Cerebellar cortex (tissue), 1 donor: Measurements from ENCODE around the gene PARP11.
A peak's percentile ranks its signal among the peaks of the same experiment; 100 is the strongest.

Experiments used
- DNase-seq: peaks from one replicate; pipeline ENCODE4 v3.0.0-alpha.2; 2015; ENCODE audit warnings: low spot score

Gene PARP11

DNA sequence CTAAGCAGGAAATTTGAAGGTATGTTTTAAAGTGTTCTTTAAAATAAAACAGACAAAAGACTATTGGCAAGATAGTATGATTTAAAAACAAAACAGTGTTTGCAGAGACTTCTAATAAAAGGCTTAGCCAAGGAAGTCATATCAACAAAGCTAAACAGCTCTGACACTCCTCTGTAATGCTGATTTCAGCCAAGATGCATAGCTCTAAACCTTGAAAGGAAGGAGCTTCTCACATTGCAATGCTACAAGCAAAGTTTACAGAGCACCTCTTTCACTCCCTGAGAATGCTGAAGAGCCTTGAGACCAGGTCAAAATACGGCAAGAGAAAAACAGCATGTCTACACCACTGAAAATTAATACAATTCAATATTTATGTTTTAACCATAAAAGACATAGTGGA is 51.8 kb downstream of the PARP11 start:
- no peak for DNase-seq

GRCh38 chr12:3820122-3820521 is 53.1 kb downstream of the PARP11 start:
- no peak for DNase-seq

- DNase-seq = no peak
These were observed 56.9 kb downstream of the PARP11 start for GRCh38 chr12:3816266-3816665.

- no peak for DNase-seq
These were observed 58.0 kb downstream of the PARP11 start for GRCh38 chr12:3815094-3815766.

DNA sequence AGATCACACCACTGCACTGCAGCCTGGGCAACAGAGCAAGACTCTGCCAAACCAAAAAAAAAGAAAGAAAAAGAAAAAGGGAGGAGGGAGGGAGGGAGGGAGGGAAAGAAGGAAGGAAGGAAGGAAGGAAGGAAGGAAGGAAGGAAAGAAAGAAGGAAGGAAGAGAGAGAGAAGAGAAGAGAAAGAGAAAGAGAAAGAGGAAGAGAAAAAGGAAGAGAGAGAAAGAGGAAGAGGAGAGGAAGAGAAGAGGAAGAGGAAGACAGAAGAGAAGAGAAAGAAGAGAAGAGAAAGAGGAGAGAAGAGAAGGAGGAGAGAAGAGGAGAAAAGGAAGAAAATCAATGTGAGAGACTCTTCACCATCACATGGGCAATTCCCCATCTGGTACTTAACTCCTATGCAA is 62.7 kb downstream of the PARP11 start:
- no peak for DNase-seq

DNA sequence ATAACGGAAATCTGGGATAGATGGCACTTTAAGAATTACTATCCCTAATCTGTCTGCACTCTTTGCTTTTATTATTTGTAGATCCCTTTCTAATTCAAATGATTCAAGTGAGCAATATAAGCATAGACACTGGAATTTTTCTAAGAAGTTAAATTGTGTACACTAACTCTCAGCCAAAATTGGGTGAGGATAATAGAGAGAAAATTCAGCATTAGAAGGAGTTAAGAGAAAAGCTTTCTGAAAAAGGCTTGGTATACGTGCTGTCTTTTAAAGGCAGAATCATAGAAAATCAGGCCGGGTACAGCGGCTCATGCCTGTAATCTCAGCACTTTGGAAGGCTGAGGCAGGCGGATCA is 63.2 kb downstream of the PARP11 start:
- no peak for DNase-seq

DNA sequence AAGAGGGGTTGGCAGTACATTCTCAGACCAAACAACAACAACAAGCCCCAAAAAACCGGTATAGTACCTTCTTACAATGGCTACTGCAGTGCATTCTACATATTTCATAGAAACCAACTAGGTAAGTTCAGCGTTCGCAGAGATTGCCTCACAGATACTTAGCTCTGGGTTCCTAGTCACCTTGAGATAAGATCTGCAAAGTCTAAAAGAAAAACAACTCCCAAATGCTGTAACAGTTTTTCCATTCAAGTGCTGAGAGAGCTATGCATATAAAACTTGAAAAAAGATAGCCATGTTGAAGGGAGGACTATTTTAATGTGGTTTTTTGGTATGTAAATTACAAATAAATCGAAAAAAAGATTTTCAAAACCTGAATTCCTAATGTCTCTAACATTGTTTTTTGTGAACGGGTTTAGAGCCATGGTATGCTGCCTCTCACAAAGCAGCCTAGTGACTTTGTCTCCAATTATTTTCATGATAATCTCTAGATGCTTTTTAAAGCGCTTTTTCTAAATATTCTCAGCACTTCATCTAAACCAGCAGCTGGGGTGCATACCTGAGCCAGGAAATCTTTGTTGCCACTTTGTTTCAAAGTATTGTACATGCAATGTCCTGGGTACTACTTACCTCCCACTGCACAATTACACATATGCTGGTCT is 63.7 kb downstream of the PARP11 start:
- no peak for DNase-seq

DNA sequence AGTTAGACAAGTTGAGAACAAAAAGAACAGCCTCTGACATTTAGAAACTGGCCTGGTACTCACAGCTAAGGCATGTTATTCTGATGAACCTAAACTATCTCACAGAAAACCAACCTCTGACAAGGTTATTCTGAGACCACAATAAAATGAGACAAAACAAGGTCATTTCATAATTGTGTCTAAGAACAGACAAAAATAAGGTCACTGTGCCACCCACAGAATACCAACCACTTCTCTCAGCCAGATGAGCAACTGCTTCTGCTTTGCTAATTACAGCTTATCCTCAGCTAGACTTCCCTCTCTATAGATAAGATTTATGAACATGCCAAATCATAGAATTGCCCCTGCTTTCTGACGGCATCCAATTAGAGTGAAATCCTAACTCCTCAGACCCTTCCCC is 68.1 kb downstream of the PARP11 start:
- DNase-seq = no peak

DNA sequence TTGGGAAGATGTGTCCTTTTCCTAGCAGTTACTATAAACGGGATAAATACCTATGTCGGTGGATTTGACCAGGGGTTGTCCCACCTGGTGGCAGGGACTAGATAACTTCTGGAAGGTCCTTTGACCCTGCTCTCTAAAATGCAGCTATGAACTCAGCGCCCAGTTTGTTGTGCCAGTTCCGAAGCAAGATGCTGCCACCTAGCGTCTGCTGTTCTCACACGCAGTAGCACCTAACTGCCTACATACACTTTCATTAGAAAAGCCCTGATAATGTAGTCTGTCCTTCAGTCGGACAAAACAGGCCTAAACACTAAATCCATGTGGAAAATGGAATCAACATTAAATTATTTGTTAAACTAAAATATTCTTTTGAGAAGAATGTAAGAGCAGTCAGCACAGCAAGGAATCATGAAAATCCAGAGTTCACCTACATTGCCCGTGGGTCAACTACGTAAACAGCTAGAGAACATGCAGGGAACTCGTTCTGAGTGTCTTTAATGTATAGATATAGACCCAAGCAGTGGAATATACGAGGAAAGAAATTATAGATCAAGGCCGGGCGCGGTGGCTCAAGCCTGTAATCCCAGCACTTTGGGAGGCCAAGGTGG is 69.2 kb downstream of the PARP11 start:
- DNase-seq = peak; percentile 76

- no peak for DNase-seq
These were observed 70.5 kb downstream of the PARP11 start for GRCh38 chr12:3802721-3803120.

- no peak for DNase-seq
These were observed 75.6 kb downstream of the PARP11 start for GRCh38 chr12:3797531-3798048.

DNA sequence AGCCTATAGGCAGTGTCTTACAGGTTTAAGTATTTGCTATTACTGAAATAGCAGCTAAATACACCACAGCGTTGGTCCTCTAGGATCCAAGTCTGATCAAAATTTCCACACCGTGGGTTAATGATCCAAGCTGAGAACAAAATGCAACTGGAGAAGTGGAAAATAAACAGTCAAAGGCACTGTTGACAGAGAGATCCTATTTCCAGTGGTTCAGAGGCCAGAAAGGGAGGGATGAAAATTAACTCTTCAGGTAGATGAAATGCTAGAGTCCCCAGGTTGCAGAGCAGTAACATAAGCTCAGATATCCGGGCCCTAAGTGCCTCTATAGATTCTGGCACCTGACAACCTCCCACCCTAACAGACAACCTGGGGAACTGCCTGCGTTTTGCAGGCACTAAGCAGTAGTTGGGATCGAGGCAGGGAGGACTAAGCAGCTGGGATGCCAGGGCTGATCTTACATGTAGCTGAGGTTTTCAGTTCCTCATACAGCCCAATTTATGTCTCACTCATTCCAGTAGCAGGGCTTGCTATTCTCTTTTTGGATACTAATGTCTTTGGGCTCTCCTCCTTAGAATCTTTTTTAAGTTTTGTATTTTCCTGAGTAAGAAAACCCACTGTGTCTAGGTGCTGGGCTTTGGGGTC is 77.6 kb downstream of the PARP11 start:
- DNase-seq = no peak

- no peak for DNase-seq
These were observed 78.1 kb downstream of the PARP11 start for GRCh38 chr12:3795066-3795465.

- DNase-seq = no peak
These were observed 80.4 kb downstream of the PARP11 start for GRCh38 chr12:3792623-3793288.

GRCh38 chr12:3791256-3791874 is 81.8 kb downstream of the PARP11 start:
- DNase-seq = no peak

DNA sequence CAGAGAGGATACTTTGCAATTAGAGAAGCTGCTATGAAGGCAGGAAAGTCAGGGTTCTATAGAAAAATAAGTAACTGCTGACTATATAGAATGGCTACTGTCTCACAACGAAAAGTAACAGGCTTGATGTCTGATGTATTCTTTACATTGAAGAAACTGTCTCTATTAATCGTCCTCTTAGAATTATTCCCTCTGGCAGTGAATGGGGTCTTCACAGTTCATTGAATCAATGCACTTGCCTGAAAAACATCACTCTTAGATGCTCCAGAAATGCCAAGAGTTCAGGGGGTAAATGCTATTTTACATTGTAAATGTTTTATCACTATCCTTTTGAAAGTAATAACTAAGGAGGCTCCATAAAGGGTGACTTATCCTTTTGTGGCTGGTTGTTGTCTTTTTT is 82.6 kb downstream of the PARP11 start:
- DNase-seq = no peak

- no peak for DNase-seq
These were observed 83.4 kb downstream of the PARP11 start for GRCh38 chr12:3789838-3790237.

GRCh38 chr12:3777206-3777809 is 95.9 kb downstream of the PARP11 start:
- DNase-seq = peak; percentile 83

DNA sequence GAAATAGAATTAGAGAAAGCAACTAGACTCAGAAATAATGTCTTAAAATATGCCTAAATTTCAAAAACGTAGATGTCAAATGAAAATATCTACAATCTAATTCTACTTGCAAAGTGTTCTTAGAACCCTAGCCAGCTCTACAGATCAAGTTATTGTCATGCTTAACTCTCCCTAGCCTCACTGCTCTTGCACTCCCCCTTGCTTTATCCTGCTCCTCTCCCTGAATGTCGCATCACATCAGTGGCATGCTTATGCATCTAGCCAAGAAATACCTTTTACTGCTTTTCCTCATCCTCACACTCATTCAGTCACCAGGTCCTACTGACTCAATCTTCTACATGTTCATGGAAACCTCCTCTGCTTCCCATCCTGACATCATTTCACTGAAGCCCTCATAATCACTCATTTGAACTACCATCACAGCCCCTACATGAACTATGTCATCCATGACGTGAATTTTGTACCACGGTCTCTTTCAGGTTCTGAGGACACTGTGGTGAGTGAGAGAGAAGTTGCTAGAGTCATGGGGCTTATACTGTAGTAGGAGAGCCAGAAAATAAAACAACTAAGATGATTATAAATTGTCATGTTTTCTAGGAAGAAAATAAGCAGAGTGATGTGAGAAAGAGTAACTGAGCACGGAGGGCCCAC is 97.7 kb downstream of the PARP11 start:
- DNase-seq = no peak

DNA sequence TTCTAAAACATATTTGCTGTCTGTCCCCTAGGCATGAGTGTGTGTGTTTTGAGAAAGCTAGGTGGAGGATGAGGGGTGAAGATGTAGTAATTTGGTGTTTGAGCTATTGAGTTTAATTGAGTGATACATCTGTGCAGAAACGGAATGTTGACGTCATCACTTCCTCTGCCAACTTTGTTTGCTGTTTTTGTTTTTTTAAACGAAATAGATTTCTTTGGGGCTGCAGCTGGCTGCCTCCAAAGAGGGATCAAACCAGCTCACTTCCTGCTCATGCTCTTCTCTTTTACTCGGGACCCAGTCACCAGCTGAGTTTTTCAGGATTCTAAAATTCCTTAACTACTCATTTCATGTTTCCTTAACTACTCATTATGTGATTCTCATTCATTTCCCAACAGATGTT is 100.8 kb downstream of the PARP11 start:
- no peak for DNase-seq

DNA sequence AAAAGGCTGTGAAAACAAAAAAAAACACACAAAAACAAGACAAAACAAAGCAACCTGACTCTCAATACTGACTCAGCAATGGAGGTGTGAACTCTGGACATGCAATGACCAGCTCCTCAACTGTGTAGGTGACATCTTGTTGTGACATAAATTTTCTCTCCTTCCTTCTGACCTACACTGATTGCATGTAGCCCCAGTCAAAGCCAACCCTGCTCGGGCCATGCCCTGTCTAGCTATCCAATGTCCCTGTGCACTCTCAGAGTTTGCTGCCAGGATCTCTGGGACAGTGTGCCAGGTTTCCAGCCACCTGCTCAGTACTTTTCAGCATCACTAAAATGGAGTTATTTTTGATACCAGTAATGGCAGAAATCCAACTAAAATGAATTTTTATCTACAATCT is 101.3 kb downstream of the PARP11 start:
- peak; percentile 73 for DNase-seq
